GM19193 (cell line): Measurements from ENCODE around the gene ARHGAP5.

Experiments
- POLR2A ChIP-seq: IDR thresholded peaks from 4 replicates; pipeline ENCODE4 v1.6.1; 2011; ENCODE audit not compliant: insufficient read depth, insufficient read length; ENCODE audit errors: extremely low read depth

Gene ARHGAP5

GRCh38 chr14:32186248-32186647 lies 109.1 kb downstream of the ARHGAP5 start:
- TF ChIP-seq POLR2A = no peak

- TF ChIP-seq POLR2A = no peak
Observed at GRCh38 chr14:32189811-32190210, 112.7 kb downstream of the ARHGAP5 start.

GRCh38 chr14:32190673-32191072 lies 113.6 kb downstream of the ARHGAP5 start:
- no peak for TF ChIP-seq POLR2A

GRCh38 chr14:32192712-32193373 lies 115.7 kb downstream of the ARHGAP5 start:
- TF ChIP-seq POLR2A = no peak

- TF ChIP-seq POLR2A = no peak
Observed at GRCh38 chr14:32193532-32193931, 116.4 kb downstream of the ARHGAP5 start.

GRCh38 chr14:32195636-32196035 lies 118.5 kb downstream of the ARHGAP5 start:
- TF ChIP-seq POLR2A = no peak

- no peak for TF ChIP-seq POLR2A
Observed at GRCh38 chr14:32197919-32198318, 120.8 kb downstream of the ARHGAP5 start.

GRCh38 chr14:32200368-32201192 lies 123.5 kb downstream of the ARHGAP5 start:
- TF ChIP-seq POLR2A = no peak

- peak; percentile 44 for TF ChIP-seq POLR2A
Observed at GRCh38 chr14:32201193-32201815, 124.2 kb downstream of the ARHGAP5 start.

GRCh38 chr14:32201816-32202490 lies 124.8 kb downstream of the ARHGAP5 start, which contains the start of gene RNU6-7:
RNU6-7 (plus strand) TSS chr14:32202045.
- peak; percentile 0 for TF ChIP-seq POLR2A

- no peak for TF ChIP-seq POLR2A
Observed at GRCh38 chr14:32202491-32202997, 125.4 kb downstream of the ARHGAP5 start.

GRCh38 chr14:32202998-32203882 lies 126.1 kb downstream of the ARHGAP5 start, which contains the start of gene RNU6-8:
RNU6-8 (minus strand) TSS chr14:32203269.
- peak; percentile 72 for TF ChIP-seq POLR2A

- no peak for TF ChIP-seq POLR2A
Observed at GRCh38 chr14:32203928-32204357, 126.8 kb downstream of the ARHGAP5 start.

- TF ChIP-seq POLR2A = no peak
Observed at GRCh38 chr14:32205554-32205953, 128.4 kb downstream of the ARHGAP5 start.
